MM.1S (cell line): ENCODE results near the gene TNF.

Experiments
- EZH2 ChIP-seq: fragments of 300-600 bp; sonication (generic); optimal IDR thresholded peaks from 2 replicates; pipeline ENCODE3; 2017; ENCODE audit warnings: low read depth, mild to moderate bottlenecking, antibody characterized with exemption, low read length, mixed read lengths
- EZH2phosphoT487 ChIP-seq: fragments of 300-600 bp; sonication (generic); IDR thresholded peaks from 2 replicates; pipeline ENCODE4 v1.6.1; 2018; ENCODE audit warnings: antibody characterized with exemption, low read length

DNA sequence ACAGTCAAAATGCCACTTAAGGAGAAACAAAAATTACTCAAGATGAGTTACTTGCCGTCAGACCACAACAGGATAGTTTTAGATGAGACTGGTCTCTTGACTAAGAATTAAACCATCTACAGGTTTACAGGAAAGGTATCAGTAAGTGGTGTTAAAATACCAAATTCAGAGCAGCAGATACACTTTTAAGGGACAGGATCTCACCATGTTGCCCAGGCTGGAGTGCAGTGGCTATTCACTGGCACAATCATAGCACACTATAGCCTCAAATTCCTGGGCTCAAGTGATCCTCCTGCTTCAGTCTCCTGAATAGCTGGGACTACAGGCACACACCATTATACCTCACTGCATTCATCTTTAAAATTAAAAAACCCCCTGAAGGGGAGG is 41.9 kb upstream of the TNF start:
- TF ChIP-seq EZH2 (no peak), EZH2phosphoT487 (no peak)
